ENCODE measurements around the gene AP3S2. TPM values are rescaled to one million over a fixed set of nuclear protein-coding genes. Genes with fewer than 3 reads are reported as not detected.
"Not testable (repeated sequence)": the region's sequence is repeated elsewhere in the genome, so short reads cannot be mapped to it uniquely, and the experiment has no call there.

AP3S2 gene
- 60.9 and 81.4 TPM in 2 replicates for total RNA-seq (2014; rRNA removed; shearing (Covaris generic))

- peak; percentile 88 for DNase-seq (ENCODE audit: low spot score)
These were observed at the start of gene AP3S2 for GRCh38 chr15:89893696-89894447. AP3S2 (minus strand) TSS chr15:89893994; CDS start chr15:89893949, 45 bp downstream.

- no peak for DNase-seq (ENCODE audit: low spot score)
These were observed 46.1 kb upstream of the AP3S2 start for GRCh38 chr15:89939910-89940309.

GRCh38 chr15:89939377-89939776 is 45.6 kb upstream of the AP3S2 start:
- DNase-seq (ENCODE audit: low spot score): not testable (repeated sequence)

- no peak for DNase-seq (ENCODE audit: low spot score)
These were observed 43.9 kb upstream of the AP3S2 start for GRCh38 chr15:89937365-89938350.

DNA sequence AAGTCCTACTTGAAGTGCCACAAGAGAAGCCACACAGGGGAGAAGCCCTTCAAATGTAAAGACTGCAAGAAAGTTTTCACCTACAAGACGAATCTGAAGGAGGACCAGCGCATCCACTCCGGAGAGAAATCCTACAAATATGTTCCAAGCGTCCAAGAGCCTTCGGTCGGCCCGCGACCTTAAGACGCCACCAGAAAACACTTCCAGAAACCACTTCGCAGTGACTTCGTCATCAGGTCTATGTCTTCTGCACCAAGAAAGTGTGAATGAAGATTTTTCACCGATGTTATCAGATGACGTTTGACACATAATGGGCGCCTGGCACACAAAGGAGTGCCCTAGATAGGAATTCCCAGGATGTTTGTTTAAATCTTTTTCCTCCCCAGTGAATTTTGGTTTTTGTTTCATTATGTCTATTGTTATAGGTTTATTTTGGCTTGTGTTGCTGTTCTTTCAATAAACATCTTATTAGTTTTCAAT is 43.0 kb upstream of the AP3S2 start:
- DNase-seq (ENCODE audit: low spot score): no peak

- DNase-seq (ENCODE audit: low spot score): no peak
These were observed 42.4 kb upstream of the AP3S2 start for GRCh38 chr15:89936051-89936785.

- DNase-seq (ENCODE audit: low spot score): no peak
These were observed 39.1 kb upstream of the AP3S2 start for GRCh38 chr15:89932880-89933279.

DNA sequence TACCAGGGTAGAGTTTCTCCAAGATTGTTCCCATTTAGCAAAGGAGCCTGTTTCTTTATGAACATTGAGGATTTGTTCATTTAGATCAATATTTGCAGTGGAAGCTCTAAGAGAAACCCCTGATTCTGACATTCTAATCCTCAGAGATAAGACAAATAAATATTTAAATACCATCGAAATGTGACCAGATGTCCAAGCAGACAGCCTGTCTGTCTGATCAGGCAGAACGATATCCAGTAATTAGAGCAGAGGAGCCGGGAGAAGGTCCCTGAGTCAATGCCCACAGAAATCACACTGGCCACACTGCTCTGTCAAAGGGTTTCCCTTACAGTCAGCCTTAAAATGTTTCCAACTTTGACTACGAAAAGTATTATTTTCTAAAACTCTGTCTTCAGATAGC is 34.6 kb upstream of the AP3S2 start:
- no peak for DNase-seq (ENCODE audit: low spot score)

GRCh38 chr15:89926158-89926557 is 32.4 kb upstream of the AP3S2 start:
- DNase-seq (ENCODE audit: low spot score): no peak

DNA sequence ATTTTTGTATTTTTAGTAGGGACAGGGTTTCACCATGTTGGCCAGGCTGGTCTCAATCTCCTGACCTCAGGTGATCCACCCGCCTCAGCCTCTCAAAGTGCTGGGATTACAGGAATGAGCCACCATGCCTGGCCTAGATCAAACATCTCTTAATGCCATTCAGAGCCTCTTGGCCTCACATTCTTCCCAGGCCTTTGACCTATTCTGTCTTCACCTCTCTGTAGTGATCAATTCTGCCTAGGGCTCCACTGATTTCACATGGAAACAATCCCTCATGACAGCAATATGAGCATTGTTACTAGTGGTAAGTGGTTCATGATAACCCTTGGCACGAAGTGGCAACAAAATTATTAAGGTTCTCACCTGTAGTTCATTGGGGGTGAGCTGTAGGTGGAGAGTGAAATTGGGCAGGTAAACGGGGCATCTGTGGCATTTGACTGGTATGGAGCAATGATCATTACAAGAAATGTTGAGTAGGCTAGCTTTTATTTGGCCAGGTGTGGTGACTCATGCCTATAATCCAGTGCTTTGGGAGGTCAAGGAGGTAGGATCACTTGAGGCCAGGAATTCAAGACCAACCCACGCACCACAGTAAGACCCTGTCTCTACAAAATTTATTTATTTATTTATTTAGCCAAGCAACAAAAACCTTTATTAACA is 23.8 kb upstream of the AP3S2 start:
- DNase-seq (ENCODE audit: low spot score): no peak

GRCh38 chr15:89916660-89917059 is 22.9 kb upstream of the AP3S2 start:
- no peak for DNase-seq (ENCODE audit: low spot score)

DNA sequence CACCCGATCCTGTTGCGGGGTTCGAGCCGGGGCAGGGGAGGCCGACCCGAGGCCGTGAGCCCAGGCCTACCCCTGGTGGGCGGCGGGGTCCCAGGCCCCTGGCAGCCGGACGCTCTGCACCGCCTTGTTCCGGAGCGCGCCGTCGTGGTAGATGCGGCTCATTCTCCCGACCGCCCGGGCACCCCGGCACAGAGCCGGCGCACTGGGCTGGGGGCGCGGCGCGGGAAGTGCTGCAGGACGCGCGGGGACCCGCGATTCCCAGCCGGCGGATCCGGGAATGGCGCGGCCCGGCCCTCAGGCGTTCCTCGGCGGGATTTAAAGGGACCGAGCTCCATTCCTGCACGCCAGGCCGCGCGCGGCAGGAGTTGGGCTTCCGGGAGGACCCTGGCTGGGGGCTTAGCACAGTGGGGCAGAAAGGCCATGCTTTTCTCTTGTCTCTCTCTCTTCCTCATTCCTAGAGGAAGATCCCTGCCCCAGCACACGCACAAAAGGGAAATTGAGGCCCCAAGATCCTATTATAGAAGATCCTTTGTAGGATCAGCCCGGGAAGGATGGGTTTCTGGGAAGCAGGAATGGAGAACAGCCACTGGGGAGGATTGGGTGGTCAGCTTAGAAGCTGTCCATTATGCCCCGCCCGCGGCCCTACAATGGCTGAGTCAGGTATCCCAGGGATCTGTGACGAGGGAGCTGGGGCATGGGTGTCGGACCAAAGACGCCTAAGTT is 19.0 kb upstream of the AP3S2 start, which contains the start of gene ARPIN:
Gene ARPIN (minus strand): TSS at position 279 of the 723 bp plus-strand sequence. CDS start 117 bp downstream, at position 162.
- no peak for DNase-seq (ENCODE audit: low spot score)

- DNase-seq (ENCODE audit: low spot score): no peak
These were observed 18.4 kb upstream of the AP3S2 start for GRCh38 chr15:89912145-89912673.

- DNase-seq (ENCODE audit: low spot score): no peak
These were observed 17.3 kb upstream of the AP3S2 start for GRCh38 chr15:89910891-89911626.

- DNase-seq (ENCODE audit: low spot score): no peak
These were observed 15.8 kb upstream of the AP3S2 start for GRCh38 chr15:89909611-89910010.

- no peak for DNase-seq (ENCODE audit: low spot score)
These were observed 14.4 kb upstream of the AP3S2 start for GRCh38 chr15:89908226-89908625.

GRCh38 chr15:89907289-89907688 is 13.5 kb upstream of the AP3S2 start:
- DNase-seq (ENCODE audit: low spot score): no peak

DNA sequence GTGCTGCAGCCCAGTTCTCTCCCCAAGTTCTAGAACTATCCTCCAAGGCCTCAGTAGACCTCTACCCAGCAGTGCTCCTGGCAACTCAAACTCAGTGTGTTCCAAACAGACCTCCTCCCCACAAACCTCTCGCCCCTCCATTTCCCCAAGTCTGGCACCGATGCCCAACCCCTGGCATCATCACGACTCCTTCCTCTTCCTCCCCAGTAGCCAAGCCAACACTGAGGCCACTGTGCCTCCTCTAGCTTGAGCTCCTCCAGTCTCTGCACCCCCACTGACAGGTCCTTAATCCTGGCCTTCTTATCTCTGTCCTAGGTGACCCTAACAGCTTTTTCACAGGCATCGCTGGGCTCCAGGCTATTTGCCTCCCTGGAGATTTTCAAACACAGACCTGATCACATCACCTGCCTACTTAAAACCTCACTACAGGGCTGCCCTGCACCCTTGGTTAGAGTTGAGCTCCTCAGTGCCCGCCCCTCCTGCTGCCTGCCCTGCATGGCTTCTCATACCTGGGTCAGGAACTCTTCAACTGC is 12.1 kb upstream of the AP3S2 start:
- DNase-seq (ENCODE audit: low spot score): no peak

GRCh38 chr15:89904519-89904918 is 10.7 kb upstream of the AP3S2 start:
- no peak for DNase-seq (ENCODE audit: low spot score)

All from H4 (cell line).